Astrocyte of the spinal cord (primary cell): ENCODE data around the gene GRHL1.

Source experiments
- DNase-seq: peaks from one replicate; pipeline ENCODE4 v3.0.0; 2011; ENCODE audit warnings: low read depth, low spot score
- H3K4me3 ChIP-seq: 2 replicates; pipeline ENCODE4 v1.5.1; 2011; ENCODE audit warnings: low read depth, mild to moderate bottlenecking, low read length, moderate library complexity
- CTCF ChIP-seq: IDR thresholded peaks from 2 replicates; pipeline ENCODE4 v1.5.1; 2012; ENCODE audit warnings: low read depth, mild to moderate bottlenecking, low read length, inconsistent platforms
- in situ Hi-C: cut with HindIII; loops from 2 replicates; pipeline ENCODE4 v1.10.0; 2017; ENCODE audit warnings: low sequenced_read_pairs

The GRHL1 gene

DNA sequence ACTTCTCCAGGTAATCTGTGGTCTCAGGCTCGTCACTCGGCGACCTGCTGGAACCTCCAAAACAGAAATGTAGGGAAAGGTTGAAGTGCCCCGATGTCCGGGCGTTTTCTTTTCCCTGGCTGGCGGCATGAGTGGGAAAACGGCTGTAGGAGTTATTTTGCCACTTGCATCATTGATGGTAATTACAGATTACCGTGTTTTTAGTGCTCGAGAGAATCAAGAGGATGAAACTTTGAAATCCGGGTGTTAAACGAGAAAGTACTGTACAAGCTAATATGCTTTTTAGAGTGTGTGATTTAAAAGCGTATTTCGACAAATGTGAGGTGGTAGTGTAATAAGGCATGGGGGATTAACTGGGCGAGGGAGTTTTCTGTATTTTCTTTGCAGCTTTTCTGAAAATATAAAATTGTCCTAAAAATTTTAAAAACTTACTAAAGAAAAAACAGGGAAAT, 819 bp downstream of the GRHL1 start:
- TF ChIP-seq CTCF: no peak
- DNase-seq: no peak
- in situ Hi-C loops: no loop called here
- peak overlapping the region; percentile 45 for H3K4me3 ChIP-seq

- no peak for DNase-seq
- H3K4me3 ChIP-seq: no peak overlapping the region
- in situ Hi-C loops: no loop called here
- TF ChIP-seq CTCF: no peak
Measured at GRCh38 chr2:9952856-9953503, 1.5 kb downstream of the GRHL1 start.

- no peak overlapping the region for H3K4me3 ChIP-seq
- DNase-seq: no peak
- in situ Hi-C loops: no loop called here
- no peak for TF ChIP-seq CTCF
Measured at GRCh38 chr2:9954136-9954535, 2.6 kb downstream of the GRHL1 start.

DNA sequence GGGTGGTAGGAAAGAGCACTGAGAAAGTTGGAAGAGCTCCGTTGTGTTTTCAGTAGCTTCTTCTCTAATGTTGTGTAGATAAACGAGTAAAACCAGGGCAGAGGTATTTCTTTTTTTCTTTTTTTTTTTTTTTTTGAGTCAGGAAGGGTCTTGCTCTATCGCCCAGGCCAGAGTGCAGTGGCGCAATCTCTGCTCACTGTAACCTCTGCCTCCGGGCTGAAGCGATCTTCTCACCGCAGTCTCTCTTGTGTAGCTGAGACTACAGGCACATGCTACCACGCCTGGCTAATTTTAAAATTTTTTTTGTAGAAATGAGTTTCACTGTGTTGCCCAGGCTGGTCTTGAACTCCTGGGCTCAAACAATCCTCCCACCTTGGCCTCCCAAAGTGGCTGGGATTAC, 6.6 kb downstream of the GRHL1 start:
- TF ChIP-seq CTCF: no peak
- no peak for DNase-seq
- H3K4me3 ChIP-seq: no peak overlapping the region
- in situ Hi-C loops: no loop called here

GRCh38 chr2:9959262-9959661, 7.8 kb downstream of the GRHL1 start:
- no peak for DNase-seq
- no peak for TF ChIP-seq CTCF
- in situ Hi-C loops: no loop called here
- H3K4me3 ChIP-seq: no peak overlapping the region

GRCh38 chr2:9961013-9961412, 9.5 kb downstream of the GRHL1 start:
- DNase-seq: no peak
- no peak overlapping the region for H3K4me3 ChIP-seq
- TF ChIP-seq CTCF: no peak
- in situ Hi-C loops: loop anchor here (10.0 kb wide), 1 partner anchor 74 kb away; no protein-coding TSS in a partner anchor
